Osteoblast (primary cell): ENCODE data around the gene SARS2. TPM values are rescaled to one million over a fixed set of nuclear protein-coding genes. Genes with fewer than 3 reads are reported as not detected.

ENCODE experiments used
- DNase-seq: peaks from one replicate; pipeline ENCODE4 v3.0.0; 2011; ENCODE audit warnings: low spot score, mixed read lengths; ENCODE audit not compliant: insufficient read length; ENCODE audit errors: missing footprints
- H2AFZ ChIP-seq: 2 replicates; pipeline ENCODE4 v1.6.0; 2011; ENCODE audit warnings: mild to moderate bottlenecking, low read length
- H3K27ac ChIP-seq: 2 replicates; pipeline ENCODE4 v1.5.1; 2011; ENCODE audit warnings: mild to moderate bottlenecking, low read depth, low read length, moderate library complexity
- H3K27me3 ChIP-seq: 2 replicates; pipeline ENCODE4 v1.6.0; 2012; ENCODE audit warnings: mild to moderate bottlenecking, control low read depth, inconsistent platforms, low read length, moderate library complexity; ENCODE audit not compliant: insufficient read depth
- H3K36me3 ChIP-seq: 2 replicates; pipeline ENCODE4 v1.5.1; 2011; ENCODE audit warnings: mild to moderate bottlenecking, low read length, control low read depth, moderate library complexity; ENCODE audit not compliant: insufficient read depth
- H3K4me1 ChIP-seq: 2 replicates; pipeline ENCODE4 v1.5.1; 2011; ENCODE audit warnings: mild to moderate bottlenecking, low read length, control low read depth, moderate library complexity; ENCODE audit not compliant: insufficient read depth
- H3K4me2 ChIP-seq: 2 replicates; pipeline ENCODE4 v1.6.0; 2011; ENCODE audit warnings: mild to moderate bottlenecking, low read length; ENCODE audit not compliant: insufficient read depth
- H3K4me3 ChIP-seq: fragments of 200-600 bp; sonication (generic); 3 replicates; pipeline ENCODE4 v1.5.1; 2012; ENCODE audit warnings: mild to moderate bottlenecking, low read length, inconsistent platforms; ENCODE audit not compliant: insufficient read depth
- H3K79me2 ChIP-seq: 2 replicates; pipeline ENCODE4 v1.6.0; 2012; ENCODE audit warnings: mild to moderate bottlenecking, low read length, control low read depth, inconsistent platforms; ENCODE audit not compliant: insufficient read depth
- H3K9me3 ChIP-seq: 2 replicates; pipeline ENCODE4 v1.5.1; 2011; ENCODE audit warnings: low read depth, low read length, control low read depth
- H4K20me1 ChIP-seq: 2 replicates; pipeline ENCODE4 v1.6.0; 2012; ENCODE audit warnings: mild to moderate bottlenecking, low read length, control low read depth; ENCODE audit not compliant: insufficient read depth
- CTCF ChIP-seq: IDR thresholded peaks from 2 replicates; pipeline ENCODE4 v1.5.1; 2011; ENCODE audit warnings: mild to moderate bottlenecking, low read depth, low read length, moderate library complexity; ENCODE audit errors: extremely low read depth
- total RNA-seq: library from RNA; depleted of rRNA; stranded (reverse); fragments of >200 nt; gene quantifications from 2 replicates; pipeline ENCODE4 v1.2.3, GENCODE V29; 2012

The SARS2 gene
- total RNA-seq, 1 donor: 21.7 TPM

GRCh38 chr19:38928391-38929001 lies 2.1 kb downstream of the SARS2 start:
- H3K4me2 ChIP-seq: no peak overlapping the region
- no peak for TF ChIP-seq CTCF
- peaks cover 11% of the 10 kb centered on the region for H3K4me1 ChIP-seq
- no peak overlapping the region for H3K27ac ChIP-seq
- no peaks in the 10 kb centered on the region for H3K27me3 ChIP-seq
- peaks cover 35% of the 10 kb centered on the region for H3K79me2 ChIP-seq
- no peak overlapping the region for H2AFZ ChIP-seq
- peak; percentile 41 for DNase-seq
- no peak overlapping the region for H3K4me3 ChIP-seq
- H3K36me3 ChIP-seq: peaks cover 21% of the 10 kb centered on the region
- peaks cover 5% of the 10 kb centered on the region for H4K20me1 ChIP-seq
- H3K9me3 ChIP-seq: no peaks in the 10 kb centered on the region

- no peak overlapping the region for H3K27ac ChIP-seq
- TF ChIP-seq CTCF: no peak
- H3K27me3 ChIP-seq: no peaks in the 10 kb centered on the region
- H2AFZ ChIP-seq: no peak overlapping the region
- no peak for DNase-seq
- H3K4me1 ChIP-seq: no peaks in the 10 kb centered on the region
- H3K4me3 ChIP-seq: no peak overlapping the region
- H3K36me3 ChIP-seq: peaks cover 23% of the 10 kb centered on the region
- H3K4me2 ChIP-seq: no peak overlapping the region
- peaks cover 8% of the 10 kb centered on the region for H3K79me2 ChIP-seq
- H3K9me3 ChIP-seq: no peaks in the 10 kb centered on the region
- no peaks in the 10 kb centered on the region for H4K20me1 ChIP-seq
Observed at GRCh38 chr19:38924388-38924787, 6.2 kb downstream of the SARS2 start.

- H2AFZ ChIP-seq: no peak overlapping the region
- H3K4me2 ChIP-seq: no peak overlapping the region
- no peaks in the 10 kb centered on the region for H3K79me2 ChIP-seq
- H3K27me3 ChIP-seq: no peaks in the 10 kb centered on the region
- no peaks in the 10 kb centered on the region for H4K20me1 ChIP-seq
- H3K4me1 ChIP-seq: no peaks in the 10 kb centered on the region
- no peak for TF ChIP-seq CTCF
- DNase-seq: no peak
- H3K27ac ChIP-seq: no peak overlapping the region
- no peak overlapping the region for H3K4me3 ChIP-seq
- H3K36me3 ChIP-seq: peaks cover 23% of the 10 kb centered on the region
- no peaks in the 10 kb centered on the region for H3K9me3 ChIP-seq
Observed at GRCh38 chr19:38922482-38922881, 8.1 kb downstream of the SARS2 start.

- no peaks in the 10 kb centered on the region for H3K9me3 ChIP-seq
Observed at GRCh38 chr19:38921420-38922274, 8.9 kb downstream of the SARS2 start.

More at GRCh38 chr19:38921420-38922274, 8.9 kb downstream of the SARS2 start:
- no peaks in the 10 kb centered on the region for H3K4me1 ChIP-seq
- no peak overlapping the region for H3K4me2 ChIP-seq
- no peak for TF ChIP-seq CTCF
- no peaks in the 10 kb centered on the region for H3K27me3 ChIP-seq
- H2AFZ ChIP-seq: no peak overlapping the region
- H3K27ac ChIP-seq: no peak overlapping the region
- no peaks in the 10 kb centered on the region for H3K79me2 ChIP-seq
- H3K36me3 ChIP-seq: peaks cover 23% of the 10 kb centered on the region
- no peak overlapping the region for H3K4me3 ChIP-seq
- no peaks in the 10 kb centered on the region for H4K20me1 ChIP-seq
- DNase-seq: no peak
